Measurements from ENCODE around the gene CRHR1.
A peak's percentile ranks its signal among the peaks of the same experiment; 100 is the strongest.
"Not testable (repeated sequence)": the region's sequence is repeated elsewhere in the genome, so short reads cannot be mapped to it uniquely, and the experiment has no call there.

CRHR1 gene

DNA sequence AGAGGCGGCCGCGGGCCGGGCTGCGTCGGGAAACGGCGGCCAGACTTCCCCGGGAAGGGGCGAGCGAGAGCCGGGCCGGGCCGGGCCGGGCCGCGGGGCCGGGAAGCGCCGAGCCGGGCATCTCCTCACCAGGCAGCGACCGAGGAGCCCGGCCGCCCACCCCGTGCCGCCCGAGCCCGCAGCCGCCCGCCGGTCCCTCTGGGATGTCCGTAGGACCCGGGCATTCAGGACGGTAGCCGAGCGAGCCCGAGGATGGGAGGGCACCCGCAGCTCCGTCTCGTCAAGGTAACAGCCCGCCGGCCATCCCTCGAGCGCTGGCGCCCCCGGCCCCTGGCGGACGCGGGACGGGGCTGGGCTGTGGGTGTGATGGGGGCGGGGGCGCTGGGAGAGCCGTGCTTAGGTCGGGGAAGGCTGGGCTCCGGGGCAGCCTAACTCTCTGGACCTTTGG, at the start of gene CRHR1:
Gene CRHR1, plus strand, starts transcription at position 28 of the 448 bp plus-strand sequence. Its CDS starts 225 bp downstream, at position 253.
- DNase-seq = no peak

GRCh38 chr17:45734598-45734997, 49.5 kb upstream of the CRHR1 start:
- no peak for DNase-seq

GRCh38 chr17:45735488-45735887, 48.6 kb upstream of the CRHR1 start:
- no peak for DNase-seq

DNA sequence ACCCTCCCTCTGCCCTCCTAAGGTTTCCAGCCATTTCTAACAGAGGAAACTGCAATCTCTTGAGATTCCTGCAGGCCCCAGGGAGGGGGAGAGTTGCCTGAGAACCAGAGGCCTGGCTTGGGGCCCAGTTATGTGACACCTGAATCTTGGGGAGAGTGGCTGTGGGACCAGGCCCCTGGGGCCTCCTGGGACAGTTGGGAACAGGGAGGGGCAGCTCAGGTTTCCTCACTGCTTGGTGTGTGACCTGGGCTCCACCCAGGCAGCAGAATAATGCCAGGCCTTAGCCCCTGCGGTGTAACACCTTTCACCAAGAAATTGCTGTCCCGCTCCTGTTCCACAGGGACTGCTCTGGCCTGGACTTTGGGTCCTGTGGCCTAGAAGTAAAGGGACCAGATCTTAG, 44.3 kb upstream of the CRHR1 start:
- no peak for DNase-seq

DNA sequence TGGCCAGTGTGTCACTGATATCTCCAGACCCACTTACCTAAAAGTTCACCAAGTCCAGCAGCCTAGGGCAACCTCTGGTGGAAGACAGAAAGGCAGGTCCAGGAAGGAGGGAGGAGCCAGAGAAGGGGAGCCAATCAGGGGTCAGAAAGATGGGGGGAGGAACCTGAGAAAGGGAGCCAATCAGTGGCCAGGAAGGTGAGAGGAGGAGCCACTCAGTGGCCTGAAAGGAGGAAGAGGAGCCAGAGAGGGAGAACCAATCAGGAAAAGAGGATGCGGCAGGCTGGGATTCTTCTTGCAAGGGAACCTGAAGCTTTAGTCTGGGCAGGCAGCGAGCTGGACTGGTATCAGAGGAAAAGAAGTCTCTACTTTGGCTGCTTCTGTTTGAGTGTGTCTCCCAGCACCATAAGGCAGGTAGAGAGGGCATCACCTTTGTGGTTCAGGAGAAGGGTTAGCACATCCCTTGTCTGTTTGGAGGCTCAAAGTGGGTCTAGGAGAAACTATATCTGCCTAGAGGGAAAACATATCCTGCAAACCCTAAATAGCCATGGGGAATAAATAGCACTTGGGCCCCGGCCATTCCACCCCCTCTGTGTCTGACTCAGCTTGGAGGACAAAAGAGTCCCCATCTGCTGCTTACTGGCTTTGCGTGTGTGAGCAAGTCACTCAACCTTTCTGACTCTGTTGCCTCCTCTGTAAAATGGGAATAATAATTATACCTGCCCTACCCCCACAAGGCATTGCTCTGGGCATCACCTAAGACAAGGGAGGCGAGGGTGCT, 43.4 kb upstream of the CRHR1 start:
- DNase-seq = peak; percentile 46

DNA sequence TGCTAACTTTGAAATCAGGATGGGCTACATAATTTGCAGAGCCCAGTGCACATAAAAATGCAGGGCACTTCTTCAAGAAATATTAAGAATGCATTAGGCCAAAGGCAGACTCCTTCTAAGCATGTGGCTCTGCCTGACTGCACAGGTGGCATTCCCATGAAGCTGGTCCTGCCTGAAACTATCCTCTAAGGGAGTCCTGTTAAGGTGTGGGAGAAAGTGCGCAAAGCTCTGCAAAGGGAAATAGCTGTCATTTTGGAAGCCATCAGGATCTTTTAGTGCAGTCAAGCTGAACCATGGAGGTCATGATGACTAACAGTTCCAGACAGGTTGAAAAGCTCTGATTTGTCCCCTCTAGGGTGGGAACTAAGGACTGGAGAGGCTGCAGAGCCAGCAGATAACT, 41.9 kb upstream of the CRHR1 start:
- DNase-seq = no peak

DNA sequence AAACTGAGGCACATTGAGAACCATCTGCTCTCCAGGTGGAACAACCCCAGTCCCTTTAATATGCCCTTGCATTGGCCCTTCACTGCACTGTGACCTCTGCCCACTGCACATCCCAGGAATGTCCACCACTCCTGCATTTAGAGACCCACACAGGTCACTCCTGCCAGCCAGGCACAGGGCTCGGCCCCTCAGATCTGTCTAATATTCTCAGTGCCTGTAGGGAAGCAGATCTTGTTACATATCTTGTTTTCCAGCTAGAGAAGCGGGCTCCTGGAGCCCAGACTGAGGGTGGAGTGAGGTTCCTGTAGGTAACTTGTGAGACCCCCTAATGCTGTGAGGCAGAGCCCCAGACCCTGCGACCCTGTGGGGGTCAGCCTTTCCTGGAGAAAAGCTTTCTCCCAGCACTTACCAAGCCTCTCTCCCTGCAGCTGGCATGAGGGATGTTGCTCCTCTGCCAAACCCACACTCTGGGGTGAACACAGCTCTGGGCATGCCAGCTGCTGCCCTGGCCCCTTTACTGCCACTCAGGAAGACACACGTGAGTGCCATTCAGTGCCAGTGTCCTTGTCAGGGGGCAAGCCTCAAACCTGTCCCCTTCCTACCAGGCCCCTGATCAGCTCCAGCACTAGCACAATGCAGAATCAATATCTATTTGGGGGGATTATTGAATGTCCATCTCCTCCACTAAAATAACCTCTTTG, 40.3 kb upstream of the CRHR1 start:
- DNase-seq = no peak

DNA sequence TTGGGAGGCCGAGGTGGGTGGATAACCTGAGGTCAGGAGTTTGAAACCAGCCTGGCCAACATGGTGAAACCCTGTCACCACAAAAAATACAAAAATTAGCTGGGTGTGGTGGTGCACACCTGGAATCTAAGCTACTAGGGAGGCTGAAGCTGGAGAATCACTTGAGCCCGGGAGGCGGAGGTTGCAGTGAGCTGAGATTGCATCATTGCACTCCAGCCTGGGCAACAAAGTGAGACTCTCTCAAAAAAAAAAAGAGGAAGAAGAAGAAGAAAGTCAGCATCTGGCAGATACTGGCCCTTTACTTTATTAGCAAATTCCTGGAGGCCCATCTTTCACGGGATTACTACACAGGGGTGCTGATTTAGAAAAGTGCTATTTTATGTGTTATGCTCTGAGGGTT, 39.3 kb upstream of the CRHR1 start:
- DNase-seq = not testable (repeated sequence)

DNA sequence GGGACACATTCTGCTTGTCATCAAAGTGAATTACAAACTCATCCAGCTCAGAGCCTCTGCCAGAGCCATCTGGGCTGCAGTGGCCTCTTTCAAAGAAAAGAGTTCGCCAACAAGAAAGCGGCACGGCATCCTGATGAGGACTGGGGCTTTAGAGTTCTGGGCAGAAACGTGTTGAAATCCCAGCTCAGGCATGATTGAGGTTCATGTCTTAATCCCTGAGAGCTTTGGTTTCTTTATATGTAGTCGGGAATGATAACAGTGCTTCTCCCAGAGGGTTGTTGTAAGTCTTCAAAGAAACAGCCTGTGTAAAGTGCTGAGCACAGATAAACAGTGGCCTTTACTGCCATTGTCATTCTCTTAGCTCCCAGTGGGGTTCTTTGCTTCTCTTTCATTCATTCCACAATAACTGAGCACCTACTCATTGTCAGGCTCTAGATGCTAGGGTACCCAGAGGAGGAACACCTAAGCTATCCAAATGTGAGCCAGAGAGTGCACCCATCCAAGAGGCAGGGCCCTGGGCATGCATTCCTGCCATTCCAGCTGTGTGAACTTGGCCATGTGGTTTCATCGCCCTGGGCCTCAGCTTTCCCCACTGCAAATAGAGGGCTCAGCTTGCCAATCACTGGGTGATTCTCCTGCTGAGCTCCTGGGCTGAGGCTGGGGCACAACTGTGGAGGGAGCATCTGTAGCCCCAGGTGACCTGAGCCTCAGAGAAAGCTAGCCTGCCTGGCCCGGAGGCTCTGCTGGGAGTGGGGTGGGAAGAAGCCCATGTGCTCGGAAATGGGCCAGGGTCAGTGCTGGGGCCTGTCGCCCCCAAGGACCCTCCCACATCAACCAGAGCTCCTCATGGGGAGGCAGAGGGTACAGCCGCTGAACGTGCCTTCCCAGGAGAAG, 38.3 kb upstream of the CRHR1 start:
- no peak for DNase-seq

- peak; percentile 45 for DNase-seq
Observed at GRCh38 chr17:45747911-45748310, 36.2 kb upstream of the CRHR1 start.

GRCh38 chr17:45748731-45749310, 35.3 kb upstream of the CRHR1 start:
- no peak for DNase-seq

- no peak for DNase-seq
Observed at GRCh38 chr17:45749831-45750335, 34.2 kb upstream of the CRHR1 start.

- no peak for DNase-seq
Observed at GRCh38 chr17:45750779-45751440, 33.2 kb upstream of the CRHR1 start.

DNA sequence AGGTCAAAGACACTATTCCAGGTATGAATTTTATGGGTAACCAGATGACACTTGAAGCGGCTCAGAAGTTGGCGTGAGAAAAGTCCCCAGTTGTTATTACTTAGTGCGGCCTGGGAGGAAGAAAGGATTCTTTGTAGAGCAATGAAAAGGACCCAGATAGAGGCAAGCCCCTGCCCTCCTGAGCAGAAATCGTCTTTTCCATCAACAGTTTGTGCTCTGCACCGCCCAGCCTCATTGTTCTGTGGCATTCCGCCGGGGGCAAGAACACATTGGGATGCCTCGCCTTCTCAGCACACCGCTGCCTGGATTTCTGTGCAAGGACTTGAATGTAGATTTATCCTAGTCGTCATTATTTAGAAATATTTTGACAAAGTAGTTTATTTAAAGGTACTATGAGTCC, 32.7 kb upstream of the CRHR1 start:
- DNase-seq = no peak

DNA sequence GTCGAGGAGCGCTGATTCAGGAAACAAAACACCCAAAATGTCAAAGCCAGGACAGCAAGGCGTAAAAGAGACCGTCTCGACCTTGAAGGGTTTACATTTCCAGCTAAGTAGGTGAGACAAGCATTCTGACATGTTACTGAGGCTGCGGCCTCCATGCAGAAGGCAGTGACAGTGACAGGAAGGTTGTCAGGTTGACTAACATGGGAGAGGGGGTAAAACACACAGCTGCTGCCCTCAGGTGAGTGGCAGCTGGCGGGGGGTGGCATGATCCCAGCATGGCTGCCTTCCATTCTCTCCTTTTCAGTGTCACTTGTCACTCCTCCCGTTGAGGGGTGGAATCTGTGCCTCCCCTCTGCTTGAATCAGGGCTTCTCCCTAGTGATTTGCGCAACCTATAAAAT, 31.9 kb upstream of the CRHR1 start:
- no peak for DNase-seq

GRCh38 chr17:45753645-45754225, 30.4 kb upstream of the CRHR1 start:
- DNase-seq = no peak

DNA sequence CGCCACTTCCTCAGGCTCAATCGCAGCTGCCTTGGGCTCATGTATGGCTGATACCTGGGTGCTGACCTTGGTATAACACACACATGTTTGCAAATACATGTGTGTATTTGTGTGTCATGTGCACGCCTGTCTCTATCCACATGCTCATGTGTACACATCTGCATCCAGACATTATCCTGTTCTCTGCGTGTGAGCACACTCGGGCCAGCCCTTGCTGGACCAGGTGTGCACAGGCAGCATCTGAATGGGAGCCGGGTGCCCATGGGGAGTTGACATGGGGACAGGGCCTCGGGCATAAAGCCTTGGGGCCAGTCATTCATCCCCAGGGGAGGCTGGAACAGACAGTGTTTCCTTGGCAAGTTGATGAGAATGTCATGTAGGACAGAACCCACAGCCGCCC, 29.1 kb upstream of the CRHR1 start:
- no peak for DNase-seq

- DNase-seq = no peak
Observed at GRCh38 chr17:45756266-45756991, 27.7 kb upstream of the CRHR1 start.

GRCh38 chr17:45757431-45758218, 26.5 kb upstream of the CRHR1 start:
- DNase-seq = no peak

- no peak for DNase-seq
Observed at GRCh38 chr17:45758544-45758943, 25.6 kb upstream of the CRHR1 start.

Data from left hindlimb (tissue), 1 donor.